Effector memory CD8-positive, alpha-beta T cell (primary cell): Measurements from ENCODE around the gene AIFM1.

Experiments used
- ATAC-seq: fragments of 150-1000 bp; cut with Tn5 transposase; replicated peaks from 2 replicates; pipeline ENCODE4 v1.10.0; 2021; ENCODE audit warnings: mild to moderate bottlenecking, moderate library complexity
- DNase-seq, 3 experiments: peaks; one replicate each; pipeline ENCODE4 v3.0.0; 2021
- H3K27ac Mint-ChIP-seq, 2 donors: one replicate each; pipeline ENCODE4 v1.8.0; 2022; ENCODE audit warnings: mild to moderate bottlenecking in 2 of 2, mixed read lengths in 2 of 2, moderate library complexity in 2 of 2
- H3K27me3 Mint-ChIP-seq, 2 donors: one replicate each; pipeline ENCODE4 v1.8.0; 2022; ENCODE audit warnings: mixed read lengths in 2 of 2
- H3K36me3 Mint-ChIP-seq: one replicate; pipeline ENCODE4 v1.8.0; 2022; ENCODE audit warnings: mild to moderate bottlenecking, moderate library complexity, mixed read lengths; ENCODE audit not compliant: insufficient read depth
- H3K4me1 Mint-ChIP-seq, 2 donors: one replicate each; pipeline ENCODE4 v1.8.0; 2022; ENCODE audit warnings: low read depth in 2 of 2, mixed read lengths in 2 of 2
- H3K4me3 Mint-ChIP-seq, 2 donors: one replicate each; pipeline ENCODE4 v1.8.0; 2022; ENCODE audit warnings: mild to moderate bottlenecking in 2 of 2, mixed read lengths in 2 of 2, moderate library complexity in 2 of 2
- H3K9me3 Mint-ChIP-seq, 2 donors: one replicate each; pipeline ENCODE4 v1.8.0; 2022; ENCODE audit warnings: mixed read lengths in 2 of 2

Gene AIFM1

GRCh38 chrX:130108647-130109428 is 56.8 kb downstream of the AIFM1 start:
- ATAC-seq, result peak; percentile 45
- Mint-ChIP-seq H3K27me3 (no peaks in the 10 kb centered on the region), H3K4me1 (peaks cover 28 to 41% of the 10 kb centered on the region in 2 donors), H3K27ac (peak overlapping the region; percentile 41 to 89), H3K36me3 (peaks cover 19% of the 10 kb centered on the region), H3K4me3 (peak overlapping the region; percentile 90 to 93), H3K9me3 (no peaks in the 10 kb centered on the region)
- no peak for DNase-seq

- no peaks in the 10 kb centered on the region for H3K9me3 Mint-ChIP-seq
- H3K27ac Mint-ChIP-seq, result peak overlapping the region; percentile 35 to 92
- no peak for DNase-seq
- no peak for ATAC-seq
- H3K27me3 Mint-ChIP-seq, result no peaks in the 10 kb centered on the region
- peak overlapping the region; percentile 62 to 90 for H3K4me3 Mint-ChIP-seq
- H3K4me1 Mint-ChIP-seq, result peaks cover 37 to 55% of the 10 kb centered on the region in 2 donors
- peaks cover 26% of the 10 kb centered on the region for H3K36me3 Mint-ChIP-seq
Measured at GRCh38 chrX:130106071-130106470, 59.6 kb downstream of the AIFM1 start.

- Mint-ChIP-seq H3K4me1 (peaks cover 45 to 55% of the 10 kb centered on the region in 2 donors), H3K4me3 (peak overlapping the region; percentile 42 to 62), H3K27me3 (no peaks in the 10 kb centered on the region), H3K36me3 (peaks cover 28% of the 10 kb centered on the region), H3K9me3 (no peaks in the 10 kb centered on the region), H3K27ac (peak overlapping the region; percentile 77 to 92)
- DNase-seq (no peak), ATAC-seq (no peak)
Measured at GRCh38 chrX:130105244-130105643, 60.4 kb downstream of the AIFM1 start.

- Mint-ChIP-seq H3K27ac (peak overlapping the region in 1 of 2 donors; percentile 92), H3K36me3 (peaks cover 27% of the 10 kb centered on the region), H3K9me3 (no peaks in the 10 kb centered on the region), H3K4me1 (peaks cover 48 to 64% of the 10 kb centered on the region in 2 donors), H3K27me3 (no peaks in the 10 kb centered on the region), H3K4me3 (no peak overlapping the region)
- DNase-seq (no peak), ATAC-seq (no peak)
Measured at GRCh38 chrX:130103605-130104004, 62.0 kb downstream of the AIFM1 start.

GRCh38 chrX:130100180-130100579 is 65.5 kb downstream of the AIFM1 start:
- ATAC-seq (no peak), DNase-seq (no peak)
- Mint-ChIP-seq H3K9me3 (no peaks in the 10 kb centered on the region), H3K27me3 (no peaks in the 10 kb centered on the region), H3K4me3 (peak overlapping the region in 1 of 2 donors; percentile 47), H3K27ac (peak overlapping the region; percentile 68 to 74), H3K36me3 (peaks cover 14% of the 10 kb centered on the region), H3K4me1 (peaks cover 49 to 50% of the 10 kb centered on the region in 2 donors)

DNA sequence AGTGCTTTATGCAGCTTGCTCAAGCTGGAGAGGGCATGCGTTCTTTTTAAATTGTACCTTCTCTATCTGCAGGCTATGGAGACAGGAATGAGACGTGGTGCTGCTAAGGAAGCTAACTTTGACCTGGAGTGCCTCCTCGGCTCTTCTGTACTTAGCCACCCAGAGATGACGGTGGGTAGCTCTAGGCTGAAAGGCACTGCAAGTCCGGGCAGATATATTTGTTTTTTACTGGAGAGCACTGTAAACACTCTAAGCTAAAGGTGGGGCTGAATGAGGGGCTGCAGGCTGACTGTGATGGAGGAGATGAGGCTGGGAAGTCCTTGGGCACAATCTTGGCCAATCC is 67.5 kb downstream of the AIFM1 start:
- Mint-ChIP-seq H3K27me3 (no peaks in the 10 kb centered on the region), H3K4me1 (peaks cover 45 to 47% of the 10 kb centered on the region in 2 donors), H3K27ac (peak overlapping the region; percentile 90 to 92), H3K9me3 (no peaks in the 10 kb centered on the region), H3K4me3 (peak overlapping the region; percentile 71 to 80), H3K36me3 (peaks cover 12% of the 10 kb centered on the region)
- ATAC-seq (no peak), DNase-seq (no peak)

GRCh38 chrX:130097507-130098209 is 68.0 kb downstream of the AIFM1 start:
- H3K36me3 Mint-ChIP-seq, result peaks cover 15% of the 10 kb centered on the region
- peaks cover 39 to 47% of the 10 kb centered on the region in 2 donors for H3K4me1 Mint-ChIP-seq
- DNase-seq (peak in 1 of 3 experiments; percentile 32), ATAC-seq (peak; percentile 90)
- peak overlapping the region; percentile 90 to 92 for H3K27ac Mint-ChIP-seq
- no peaks in the 10 kb centered on the region for H3K27me3 Mint-ChIP-seq
- H3K4me3 Mint-ChIP-seq, result peak overlapping the region; percentile 71 to 80
- H3K9me3 Mint-ChIP-seq, result no peaks in the 10 kb centered on the region

DNA sequence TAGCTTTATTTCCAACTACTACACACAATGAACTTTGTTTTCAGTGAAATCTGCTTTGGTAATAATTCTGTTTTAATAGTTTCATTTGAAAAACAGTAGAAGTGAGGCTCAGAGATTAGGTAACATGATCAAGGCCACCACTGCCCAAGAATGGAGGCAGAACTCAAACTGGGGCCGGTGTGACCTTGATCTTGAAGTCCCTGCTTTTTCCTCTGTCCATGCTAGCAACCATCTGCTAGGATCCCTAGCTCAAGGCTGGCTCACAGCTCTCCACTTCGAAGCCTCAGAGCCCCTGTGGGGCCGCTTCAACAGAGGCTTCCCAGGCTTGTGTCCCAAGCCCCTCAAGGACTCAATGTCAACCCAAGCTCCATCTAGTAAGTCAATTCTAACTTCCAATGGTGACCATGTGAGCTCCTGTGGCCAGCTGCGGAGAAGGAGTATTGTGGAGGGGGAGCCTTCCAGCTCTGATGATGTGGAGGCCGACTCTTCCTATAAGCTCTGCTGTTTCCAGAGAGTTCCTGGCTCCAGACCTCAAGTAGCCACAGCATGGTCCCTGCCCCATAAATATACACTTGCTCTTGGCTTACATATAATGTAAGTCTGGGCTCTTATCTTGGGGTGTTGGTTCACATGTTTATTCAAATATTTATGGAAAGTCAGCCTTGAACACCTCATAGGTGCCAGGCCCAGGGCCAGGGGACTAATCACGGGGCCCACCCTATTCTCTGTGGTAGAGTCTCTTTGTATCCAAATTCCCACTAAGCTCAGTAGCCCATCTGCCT is 70.2 kb downstream of the AIFM1 start:
- peak overlapping the region; percentile 22 to 25 for H3K4me3 Mint-ChIP-seq
- H3K27me3 Mint-ChIP-seq, result no peaks in the 10 kb centered on the region
- peak overlapping the region in 1 of 2 donors; percentile 57 for H3K27ac Mint-ChIP-seq

GRCh38 chrX:130094696-130095095 is 70.9 kb downstream of the AIFM1 start:
- H3K27ac Mint-ChIP-seq, result peak overlapping the region in 1 of 2 donors; percentile 55
- H3K36me3 Mint-ChIP-seq, result peaks cover 19% of the 10 kb centered on the region
- ATAC-seq, result no peak
- no peaks in the 10 kb centered on the region for H3K27me3 Mint-ChIP-seq
- H3K4me1 Mint-ChIP-seq, result peaks cover 42 to 46% of the 10 kb centered on the region in 2 donors
- H3K4me3 Mint-ChIP-seq, result peak overlapping the region in 1 of 2 donors; percentile 64
- no peak for DNase-seq
- no peaks in the 10 kb centered on the region for H3K9me3 Mint-ChIP-seq

More for the DNA sequence above, 70.2 kb downstream of the AIFM1 start:
- Mint-ChIP-seq H3K36me3 (peaks cover 18% of the 10 kb centered on the region), H3K9me3 (no peaks in the 10 kb centered on the region), H3K4me1 (peaks cover 45 to 46% of the 10 kb centered on the region in 2 donors)
- no peak for ATAC-seq
- no peak for DNase-seq

DNA sequence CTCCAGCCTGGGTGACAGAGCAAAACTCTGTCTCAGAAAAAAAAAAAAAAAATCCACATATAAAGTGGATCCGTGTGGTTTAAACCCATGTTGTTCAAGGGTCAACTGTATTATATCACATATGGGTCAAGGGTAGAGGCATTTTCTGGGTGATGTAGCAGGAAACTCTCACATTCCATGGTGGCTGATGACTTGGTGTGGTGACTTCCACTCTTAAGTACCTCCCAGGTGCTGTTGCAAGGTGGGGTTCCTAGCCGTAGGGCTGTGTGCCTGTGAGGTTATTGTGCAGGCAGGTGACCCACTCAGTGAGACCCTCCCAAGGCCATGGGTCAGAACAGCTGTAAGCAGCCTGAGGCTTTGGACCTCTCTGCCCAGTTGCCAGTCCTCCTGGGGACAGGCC is 72.4 kb downstream of the AIFM1 start:
- Mint-ChIP-seq H3K27ac (peak overlapping the region in 1 of 2 donors; percentile 89), H3K27me3 (no peaks in the 10 kb centered on the region), H3K9me3 (no peaks in the 10 kb centered on the region), H3K36me3 (peaks cover 19% of the 10 kb centered on the region), H3K4me1 (peaks cover 37 to 45% of the 10 kb centered on the region in 2 donors), H3K4me3 (peak overlapping the region in 1 of 2 donors; percentile 17)
- no peak for ATAC-seq
- no peak for DNase-seq

- Mint-ChIP-seq H3K27me3 (no peaks in the 10 kb centered on the region), H3K27ac (peak overlapping the region; percentile 89 to 96), H3K36me3 (peaks cover 26% of the 10 kb centered on the region), H3K4me1 (peaks cover 31 to 44% of the 10 kb centered on the region in 2 donors), H3K9me3 (no peaks in the 10 kb centered on the region), H3K4me3 (peak overlapping the region; percentile 90 to 91)
- DNase-seq (peak; percentile 76 to 77 (median 77)), ATAC-seq (peak; percentile 94)
Measured at GRCh38 chrX:130091980-130092522, 73.6 kb downstream of the AIFM1 start.

DNA sequence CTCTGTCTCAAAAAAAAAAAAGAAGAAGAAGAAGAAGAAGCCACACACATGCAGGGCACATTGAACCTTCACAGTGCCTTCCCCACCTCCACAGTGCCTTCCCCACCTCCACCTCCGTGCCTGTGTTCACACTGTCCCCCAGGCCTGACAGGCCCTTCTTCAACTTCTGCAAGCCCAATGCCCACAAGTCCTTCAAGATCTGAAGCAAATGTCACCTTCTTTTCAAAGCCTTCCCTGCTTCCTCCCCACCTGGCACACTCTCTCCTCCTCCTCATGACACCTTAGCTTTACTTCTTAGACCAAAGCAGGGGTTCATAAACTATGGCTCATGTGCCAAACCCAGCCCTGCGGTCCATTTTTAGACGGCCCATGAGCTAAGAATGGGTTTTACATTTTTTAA is 75.3 kb downstream of the AIFM1 start:
- Mint-ChIP-seq H3K27me3 (no peaks in the 10 kb centered on the region), H3K4me3 (peak overlapping the region; percentile 70 to 77), H3K9me3 (no peaks in the 10 kb centered on the region), H3K27ac (peak overlapping the region; percentile 67 to 79), H3K4me1 (peaks cover 40 to 47% of the 10 kb centered on the region in 2 donors), H3K36me3 (peaks cover 33% of the 10 kb centered on the region)
- DNase-seq (no peak), ATAC-seq (no peak)
